GM23338 (cell line): Measurements from ENCODE around the gene IGF1R. TPM values are rescaled to one million over a fixed set of nuclear protein-coding genes. Genes with fewer than 3 reads are reported as not detected.

Experiments used
- ATAC-seq: fragments of 200-7000 bp; cut with Tn5 transposase; 3 replicates; pipeline ENCODE4 v1.9.1; 2020
- DNase-seq: peaks from one replicate; pipeline ENCODE4 v3.0.0-alpha.2; 2015; ENCODE audit warnings: low spot score
- H2AFZ ChIP-seq: fragments of 200-600 bp; sonication (generic); 2 replicates; pipeline ENCODE4 v1.8.0; 2016; ENCODE audit warnings: antibody characterized with exemption, mild to moderate bottlenecking, moderate library complexity
- H3F3A ChIP-seq: fragments of 200-600 bp; sonication (generic); replicated peaks from 2 replicates; pipeline ENCODE4 v1.8.0; 2017; ENCODE audit warnings: antibody characterized with exemption, mixed run types, low read depth
- H3K27ac ChIP-seq: fragments of 200-600 bp; sonication (generic); 2 replicates; pipeline ENCODE4 v1.6.1; 2016; ENCODE audit warnings: low read depth
- H3K27me3 ChIP-seq: fragments of 200-600 bp; sonication (generic); 2 replicates; pipeline ENCODE4 v1.8.0; 2016; ENCODE audit warnings: mild to moderate bottlenecking, mixed run types, moderate library complexity; ENCODE audit not compliant: insufficient read depth
- H3K36me3 ChIP-seq: fragments of 200-600 bp; sonication (generic); 2 replicates; pipeline ENCODE4 v1.8.0; 2016; ENCODE audit warnings: mild to moderate bottlenecking; ENCODE audit not compliant: insufficient read depth
- H3K4me1 ChIP-seq: fragments of 200-600 bp; sonication (generic); 2 replicates; pipeline ENCODE4 v1.8.0; 2016; ENCODE audit warnings: mild to moderate bottlenecking, moderate library complexity; ENCODE audit not compliant: insufficient read depth
- H3K4me2 ChIP-seq: fragments of 200-600 bp; sonication (generic); 2 replicates; pipeline ENCODE4 v1.7.1; 2017; ENCODE audit warnings: mixed run types
- H3K4me3 ChIP-seq: fragments of 200-600 bp; sonication (generic); 2 replicates; pipeline ENCODE4 v1.6.1; 2016; ENCODE audit warnings: mixed run types
- H3K79me2 ChIP-seq: fragments of 200-600 bp; sonication (generic); replicated peaks from 2 replicates; pipeline ENCODE4 v1.8.0; 2017; ENCODE audit warnings: mild to moderate bottlenecking; ENCODE audit not compliant: insufficient read depth
- H3K9me2 ChIP-seq: fragments of 200-600 bp; sonication (generic); 2 replicates; pipeline ENCODE4 v1.8.0; 2017; ENCODE audit not compliant: insufficient read depth
- H4K20me1 ChIP-seq: fragments of 200-600 bp; sonication (generic); replicated peaks from 2 replicates; pipeline ENCODE4 v1.8.0; 2017; ENCODE audit warnings: mild to moderate bottlenecking; ENCODE audit not compliant: insufficient read depth
- H3K27ac Mint-ChIP-seq: 2 replicates; pipeline ENCODE4 v1.8.0; 2020; ENCODE audit warnings: inconsistent platforms, mild to moderate bottlenecking, moderate library complexity, mixed read lengths
- H3K27me3 Mint-ChIP-seq: 3 replicates; pipeline ENCODE4 v1.8.0; 2022; ENCODE audit warnings: low read depth, mild to moderate bottlenecking, moderate library complexity, mixed read lengths, inconsistent platforms; ENCODE audit not compliant: insufficient read depth, poor library complexity
- H3K36me3 Mint-ChIP-seq: 3 replicates; pipeline ENCODE4 v1.8.0; 2021; ENCODE audit warnings: low read depth, mild to moderate bottlenecking, inconsistent platforms, moderate library complexity, mixed read lengths
- H3K4me1 Mint-ChIP-seq: 3 replicates; pipeline ENCODE4 v1.8.0; 2020; ENCODE audit warnings: mild to moderate bottlenecking, inconsistent platforms, mixed read lengths
- H3K4me3 Mint-ChIP-seq: 3 replicates; pipeline ENCODE4 v1.8.0; 2021; ENCODE audit warnings: moderate library complexity, mild to moderate bottlenecking, inconsistent platforms, mixed read lengths
- H3K9me3 Mint-ChIP-seq: 3 replicates; pipeline ENCODE4 v1.8.0; 2020; ENCODE audit warnings: moderate library complexity, mild to moderate bottlenecking, inconsistent platforms, mixed read lengths
- CREB1 ChIP-seq: fragments of 250-450 bp; sonication (Bioruptor Pico); IDR thresholded peaks from 2 replicates; pipeline ENCODE4 v1.5.0; 2020; ENCODE audit warnings: low read depth, mild to moderate bottlenecking, moderate library complexity
- CTCF ChIP-seq, 2 experiments: fragments of 200-600 bp in 1 of 2; sonication (generic) in 1 of 2; conservative IDR thresholded peaks; 2 replicates each; pipeline versions ENCODE4 v1.5.1 to v1.6.1; 2016 to 2017; ENCODE audit warnings: antibody characterized with exemption in 2 of 2, low read depth in 2 of 2, mild to moderate bottlenecking in 2 of 2, moderate library complexity in 1 of 2
- EZH2 ChIP-seq: fragments of 200-600 bp; sonication (generic); IDR thresholded peaks from one replicate; pipeline ENCODE4 v1.8.0; 2017; ENCODE audit warnings: antibody characterized with exemption, mild to moderate bottlenecking, low read depth; ENCODE audit not compliant: unreplicated experiment
- EZH2phosphoT487 ChIP-seq: fragments of 200-600 bp; sonication (generic); IDR thresholded peaks from one replicate; pipeline ENCODE4 v1.8.1; 2018; ENCODE audit warnings: antibody characterized with exemption; ENCODE audit not compliant: unreplicated experiment
- JUNB ChIP-seq: IDR thresholded peaks from one replicate; pipeline ENCODE4 v1.6.1; 2016; ENCODE audit warnings: antibody characterized with exemption; ENCODE audit not compliant: unreplicated experiment
- POLR2AphosphoS5 ChIP-seq: IDR thresholded peaks from 2 replicates; pipeline ENCODE4 v1.6.1; 2016; ENCODE audit warnings: antibody characterized with exemption, low read depth
- STAT1 ChIP-seq: IDR thresholded peaks from one replicate; pipeline ENCODE4 v1.6.1; 2016; ENCODE audit warnings: antibody characterized with exemption; ENCODE audit not compliant: unreplicated experiment
- ZNF331 ChIP-seq: fragments of 250-450 bp; sonication (Bioruptor Pico); IDR thresholded peaks from 2 replicates; pipeline ENCODE4 v1.5.0; 2020; ENCODE audit warnings: low read depth, mild to moderate bottlenecking, moderate library complexity
- polyA plus RNA-seq: library from polyadenylated mRNA; unstranded; fragments of >200 nt; fragmentation: Nextera tagmentation; extraction: Ambion mirVana; gene quantifications from 2 replicates; pipeline ENCODE4 v1.2.1, GENCODE V29; 2016
- total RNA-seq: library from RNA; depleted of rRNA; stranded (reverse); fragments of >200 nt; shearing (Covaris generic); gene quantifications from 2 replicates; pipeline ENCODE4 v1.2.3, GENCODE V29; 2014
- TF ChIP-seq, protein P1 (sequence below): IDR thresholded peaks from 2 replicates; pipeline ENCODE4 v1.6.1; 2016; ENCODE audit warnings: antibody characterized with exemption
- TF ChIP-seq, protein P2 (sequence below): IDR thresholded peaks from one replicate; pipeline ENCODE4 v1.6.1; 2018; ENCODE audit warnings: antibody characterized with exemption; ENCODE audit not compliant: unreplicated experiment

IGF1R gene
- total and polyA plus RNA-seq, 2 experiments from 2014 or later = 20.4 to 92.2 TPM

- TF ChIP-seq, protein P1, sequence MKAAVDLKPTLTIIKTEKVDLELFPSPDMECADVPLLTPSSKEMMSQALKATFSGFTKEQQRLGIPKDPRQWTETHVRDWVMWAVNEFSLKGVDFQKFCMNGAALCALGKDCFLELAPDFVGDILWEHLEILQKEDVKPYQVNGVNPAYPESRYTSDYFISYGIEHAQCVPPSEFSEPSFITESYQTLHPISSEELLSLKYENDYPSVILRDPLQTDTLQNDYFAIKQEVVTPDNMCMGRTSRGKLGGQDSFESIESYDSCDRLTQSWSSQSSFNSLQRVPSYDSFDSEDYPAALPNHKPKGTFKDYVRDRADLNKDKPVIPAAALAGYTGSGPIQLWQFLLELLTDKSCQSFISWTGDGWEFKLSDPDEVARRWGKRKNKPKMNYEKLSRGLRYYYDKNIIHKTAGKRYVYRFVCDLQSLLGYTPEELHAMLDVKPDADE = no peak
- TF ChIP-seq ZNF331 = no peak
Measured at GRCh38 chr15:98824595-98824994, 176.3 kb downstream of the IGF1R start (continued).

DNA sequence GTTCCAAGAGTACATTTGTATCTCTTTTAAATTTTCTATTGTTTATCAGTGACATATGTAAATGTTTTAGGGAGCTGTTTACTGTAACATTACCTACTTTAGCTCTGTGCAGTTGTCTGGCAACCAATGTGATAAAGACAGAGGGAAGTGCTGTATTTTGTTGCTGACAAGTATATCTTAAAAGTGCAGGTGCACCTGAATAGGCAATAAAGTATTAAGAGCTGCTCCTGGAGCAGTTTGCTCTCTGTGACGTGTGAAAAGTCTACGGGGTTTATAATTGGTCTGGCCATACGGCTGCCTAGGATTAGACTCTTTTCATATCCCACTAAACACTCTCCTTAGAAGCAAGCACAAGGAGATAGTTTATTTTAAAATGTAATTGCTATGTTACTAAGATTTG, 178.3 kb downstream of the IGF1R start:
- ATAC-seq = no peak
- peaks cover 79% of the 10 kb centered on the region for H3K4me1 ChIP-seq
- peak overlapping the region; percentile 78 for H3K27ac ChIP-seq
- Mint-ChIP-seq H3K4me3 (peak overlapping the region; percentile 1; the same call in 1 of the 3 replicates), H3K27me3 (peaks cover 10% of the 10 kb centered on the region), H3K9me3 (peaks cover 29% of the 10 kb centered on the region), H3K4me1 (peaks cover 84% of the 10 kb centered on the region), H3K36me3 (peaks cover 30% of the 10 kb centered on the region), H3K27ac (peak overlapping the region; percentile 74)
- peak overlapping the region; percentile 68 for H3K4me2 ChIP-seq
- TF ChIP-seq, protein P1 = no peak
- TF ChIP-seq POLR2AphosphoS5 = no peak
- TF ChIP-seq EZH2phosphoT487 = no peak
- no peaks in the 10 kb centered on the region; the same call in 1 of the 2 replicates for H3K9me2 ChIP-seq
- H3K79me2 ChIP-seq = peaks cover 91% of the 10 kb centered on the region
- no peaks in the 10 kb centered on the region for H3K27me3 ChIP-seq
- no peak for DNase-seq
- no peak overlapping the region for H2AFZ ChIP-seq
- peaks cover 4% of the 10 kb centered on the region; the same call in 1 of the 2 replicates for H3F3A ChIP-seq
- H3K36me3 ChIP-seq = no peaks in the 10 kb centered on the region
- H4K20me1 ChIP-seq = peaks cover 9% of the 10 kb centered on the region; the same call in 1 of the 2 replicates
- H3K4me3 ChIP-seq = peak overlapping the region; percentile 36; the same call in 1 of the 2 replicates

DNA sequence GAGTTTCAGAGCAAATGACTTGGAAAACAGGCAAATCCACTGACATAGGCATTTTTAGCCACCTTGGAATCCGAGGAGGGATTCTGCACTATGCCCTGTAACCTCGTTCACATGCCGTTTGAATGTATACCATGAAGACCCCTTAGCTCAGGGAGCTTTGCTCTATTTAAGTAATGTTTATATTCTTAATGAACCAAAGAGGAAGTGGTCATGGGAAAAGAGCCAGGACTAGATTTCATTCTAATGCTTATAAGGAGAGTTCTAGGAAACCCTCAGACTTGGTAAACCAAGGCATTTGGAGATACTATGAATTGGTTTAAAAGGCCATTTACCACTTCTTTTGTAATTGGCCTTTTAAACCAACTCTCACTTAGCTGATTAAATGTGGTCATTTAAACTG, 178.9 kb downstream of the IGF1R start:
- H3K4me2 ChIP-seq = peak overlapping the region; percentile 68
- Mint-ChIP-seq H3K27ac (peak overlapping the region; percentile 74; the same call in 1 of the 2 replicates), H3K4me1 (peaks cover 84% of the 10 kb centered on the region), H3K27me3 (peaks cover 7% of the 10 kb centered on the region), H3K36me3 (peaks cover 36% of the 10 kb centered on the region), H3K4me3 (peak overlapping the region; percentile 30; the same call in 1 of the 3 replicates), H3K9me3 (peaks cover 34% of the 10 kb centered on the region)
- peaks cover 79% of the 10 kb centered on the region for H3K4me1 ChIP-seq
- H3K9me2 ChIP-seq = no peaks in the 10 kb centered on the region; the same call in 1 of the 2 replicates
- ATAC-seq (no peak), DNase-seq (no peak)
- H3K4me3 ChIP-seq = peak overlapping the region; percentile 36
- peak overlapping the region; percentile 78 for H3K27ac ChIP-seq
- peaks cover 9% of the 10 kb centered on the region; the same call in 1 of the 2 replicates for H4K20me1 ChIP-seq
- H3K36me3 ChIP-seq = no peaks in the 10 kb centered on the region
- H3K79me2 ChIP-seq = peaks cover 91% of the 10 kb centered on the region
- no peak overlapping the region for H2AFZ ChIP-seq
- H3F3A ChIP-seq = no peaks in the 10 kb centered on the region
- H3K27me3 ChIP-seq = no peaks in the 10 kb centered on the region
- TF ChIP-seq ZNF331 (no peak), STAT1 (no peak), JUNB (no peak), EZH2phosphoT487 (no peak), POLR2AphosphoS5 (no peak), CTCF (conservative IDR thresholded peaks at IDR 0.05; ENCODE audit: low read depth in 2 of 2) (no peak), CREB1 (no peak), EZH2 (no peak)
- TF ChIP-seq, protein P2, sequence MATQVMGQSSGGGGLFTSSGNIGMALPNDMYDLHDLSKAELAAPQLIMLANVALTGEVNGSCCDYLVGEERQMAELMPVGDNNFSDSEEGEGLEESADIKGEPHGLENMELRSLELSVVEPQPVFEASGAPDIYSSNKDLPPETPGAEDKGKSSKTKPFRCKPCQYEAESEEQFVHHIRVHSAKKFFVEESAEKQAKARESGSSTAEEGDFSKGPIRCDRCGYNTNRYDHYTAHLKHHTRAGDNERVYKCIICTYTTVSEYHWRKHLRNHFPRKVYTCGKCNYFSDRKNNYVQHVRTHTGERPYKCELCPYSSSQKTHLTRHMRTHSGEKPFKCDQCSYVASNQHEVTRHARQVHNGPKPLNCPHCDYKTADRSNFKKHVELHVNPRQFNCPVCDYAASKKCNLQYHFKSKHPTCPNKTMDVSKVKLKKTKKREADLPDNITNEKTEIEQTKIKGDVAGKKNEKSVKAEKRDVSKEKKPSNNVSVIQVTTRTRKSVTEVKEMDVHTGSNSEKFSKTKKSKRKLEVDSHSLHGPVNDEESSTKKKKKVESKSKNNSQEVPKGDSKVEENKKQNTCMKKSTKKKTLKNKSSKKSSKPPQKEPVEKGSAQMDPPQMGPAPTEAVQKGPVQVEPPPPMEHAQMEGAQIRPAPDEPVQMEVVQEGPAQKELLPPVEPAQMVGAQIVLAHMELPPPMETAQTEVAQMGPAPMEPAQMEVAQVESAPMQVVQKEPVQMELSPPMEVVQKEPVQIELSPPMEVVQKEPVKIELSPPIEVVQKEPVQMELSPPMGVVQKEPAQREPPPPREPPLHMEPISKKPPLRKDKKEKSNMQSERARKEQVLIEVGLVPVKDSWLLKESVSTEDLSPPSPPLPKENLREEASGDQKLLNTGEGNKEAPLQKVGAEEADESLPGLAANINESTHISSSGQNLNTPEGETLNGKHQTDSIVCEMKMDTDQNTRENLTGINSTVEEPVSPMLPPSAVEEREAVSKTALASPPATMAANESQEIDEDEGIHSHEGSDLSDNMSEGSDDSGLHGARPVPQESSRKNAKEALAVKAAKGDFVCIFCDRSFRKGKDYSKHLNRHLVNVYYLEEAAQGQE = no peak
